Measurements from ENCODE around the gene ZNF107.

GRCh38 chr7:64758151-64758550 lies 92.2 kb downstream of the ZNF107 start:
- TF ChIP-seq POLR2A (IDR thresholded peaks at IDR 0.05), result no peak
- TF ChIP-seq CTCF (IDR thresholded peaks at IDR 0.05 in 4 of 5, conservative IDR thresholded peaks at IDR 0.05 in 1 of 5), result no peak
